Epithelial cell of umbilical artery (primary cell): ENCODE results near the gene OR51B6. TPM values are rescaled to one million over a fixed set of nuclear protein-coding genes. Genes with fewer than 3 reads are reported as not detected.

ENCODE experiments used
- total RNA-seq: library from RNA; depleted of rRNA; stranded (reverse); fragments of >200 nt; gene quantifications from 2 replicates; pipeline ENCODE4 v1.2.3, GENCODE V29; 2014

Gene OR51B6, protein sequence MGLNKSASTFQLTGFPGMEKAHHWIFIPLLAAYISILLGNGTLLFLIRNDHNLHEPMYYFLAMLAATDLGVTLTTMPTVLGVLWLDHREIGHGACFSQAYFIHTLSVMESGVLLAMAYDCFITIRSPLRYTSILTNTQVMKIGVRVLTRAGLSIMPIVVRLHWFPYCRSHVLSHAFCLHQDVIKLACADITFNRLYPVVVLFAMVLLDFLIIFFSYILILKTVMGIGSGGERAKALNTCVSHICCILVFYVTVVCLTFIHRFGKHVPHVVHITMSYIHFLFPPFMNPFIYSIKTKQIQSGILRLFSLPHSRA
- total RNA-seq = not detected in 2 replicates

DNA sequence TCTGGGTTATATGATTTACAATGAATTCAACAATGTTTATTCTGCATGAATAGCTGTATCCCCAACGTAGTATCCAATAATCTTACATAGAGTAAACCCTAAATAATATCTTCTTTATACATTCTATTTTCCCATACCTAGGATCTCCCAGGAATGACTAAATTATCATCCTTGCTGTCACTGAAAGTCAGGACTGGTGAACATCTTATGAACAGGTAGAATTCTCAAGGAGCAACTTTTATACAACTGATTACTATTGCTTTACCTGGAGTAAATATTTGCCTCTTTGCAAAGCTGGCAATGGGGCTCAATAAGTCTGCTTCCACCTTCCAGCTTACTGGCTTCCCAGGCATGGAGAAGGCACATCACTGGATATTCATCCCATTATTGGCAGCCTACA lies at the start of gene OR51B6:
Gene OR51B6 (plus strand): TSS at position 301 of the 400 bp plus-strand sequence. CDS start 0 bp downstream, at position 301.

GRCh38 chr11:5301846-5302245 lies 49.5 kb upstream of the OR51B6 start, which contains the start of gene OR51B4:
Gene OR51B4 (minus strand): TSS chr11:5301946. CDS start chr11:5301946, 0 bp downstream.

DNA sequence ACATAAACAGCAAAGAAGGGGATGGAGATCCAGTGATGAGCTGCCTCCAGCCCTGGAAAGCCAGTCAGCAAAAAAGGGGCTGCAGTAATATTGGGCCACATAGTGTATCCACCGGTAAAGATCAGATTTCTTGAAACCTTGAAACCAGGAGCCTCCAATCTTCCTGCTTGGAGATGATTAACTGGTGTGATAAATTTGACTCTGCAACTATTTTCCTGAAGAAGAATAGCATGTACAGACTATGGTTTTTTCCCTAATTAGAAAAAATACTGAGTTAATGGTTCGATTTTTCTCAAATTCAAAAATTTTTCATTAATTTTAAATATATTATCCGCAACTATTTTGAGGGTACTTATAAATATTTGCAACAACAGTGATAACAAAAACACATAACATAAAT lies 27.1 kb upstream of the OR51B6 start, which contains the start of gene OR51B2:
Gene OR51B2 (minus strand): TSS at position 101 of the 400 bp plus-strand sequence. CDS start 0 bp downstream, at position 101.

DNA sequence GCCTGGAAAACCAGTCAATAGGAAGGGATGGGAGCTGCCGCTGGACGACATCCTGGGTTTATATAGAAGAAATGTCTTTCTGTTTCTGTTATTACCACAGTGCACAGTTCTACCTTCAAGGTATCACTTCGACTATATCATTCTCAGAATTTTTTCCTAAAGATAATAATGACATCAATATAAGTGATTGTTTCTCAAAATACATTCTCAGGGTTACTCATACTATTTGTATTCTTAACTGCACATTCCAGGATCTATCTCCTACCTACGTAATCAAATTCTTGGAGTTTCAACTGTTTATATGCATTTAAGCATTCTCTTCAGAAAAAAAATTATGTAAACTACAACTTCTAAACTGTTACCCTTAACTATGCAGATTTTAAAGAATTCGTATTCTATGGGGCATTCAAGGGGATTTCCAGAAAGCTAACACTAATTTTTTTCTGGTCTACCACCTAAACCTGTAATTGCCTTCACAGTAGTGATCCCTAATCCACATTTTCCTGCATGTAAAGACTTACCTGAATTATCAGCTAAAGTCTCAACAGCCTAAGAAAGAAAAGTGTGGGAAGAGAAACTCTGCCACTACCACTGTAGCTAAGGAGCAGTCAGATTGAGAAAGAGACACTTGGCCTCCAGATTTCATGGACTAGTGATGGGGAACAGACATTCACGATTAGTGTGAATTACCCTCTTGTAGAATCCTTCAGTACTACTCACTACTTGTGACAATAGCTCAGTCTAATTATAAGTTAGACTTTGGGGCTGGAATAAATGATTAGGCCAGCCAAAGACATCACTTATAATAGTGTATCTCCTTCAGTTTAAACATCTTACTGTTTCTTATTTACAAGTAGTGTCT lies 7.6 kb upstream of the OR51B6 start, which contains the start of gene OR51B5:
Gene OR51B5 (minus strand): TSS at position 51 of the 862 bp plus-strand sequence. CDS start 0 bp downstream, at position 51.

GRCh38 chr11:5383576-5383975 lies 32.3 kb downstream of the OR51B6 start, which contains the start of gene OR51M1:
Gene OR51M1 (plus strand): TSS chr11:5383812. CDS start chr11:5389399, 5,587 bp downstream.

Other genes with a start within 250 kb of the OR51B6 start
- not detected in 2 replicates for gene OR52A5, start 213.2 kb upstream of the OR51B6 start, total RNA-seq
- not detected in 2 replicates for gene OR52A1, start 196.8 kb upstream of the OR51B6 start, total RNA-seq
- gene OR51V1, start 150.8 kb upstream of the OR51B6 start, total RNA-seq = not detected in 2 replicates
- gene HBB, start 124.4 kb upstream of the OR51B6 start, total RNA-seq = not detected in 2 replicates
- not detected in 2 replicates for gene HBD, start 117.0 kb upstream of the OR51B6 start, total RNA-seq
- gene HBG1, start 101.7 kb upstream of the OR51B6 start, total RNA-seq = not detected in 2 replicates
- gene HBG2, start 96.7 kb upstream of the OR51B6 start, total RNA-seq = not detected in 2 replicates
- not detected in 2 replicates for gene HBE1, start 81.6 kb upstream of the OR51B6 start, total RNA-seq
- not detected in 2 replicates for gene OR51B4, start 49.6 kb upstream of the OR51B6 start, total RNA-seq
- gene OR51B2, start 27.2 kb upstream of the OR51B6 start, total RNA-seq = not detected in 2 replicates
- gene OR51B5, start 8.0 kb upstream of the OR51B6 start, total RNA-seq = not detected in 2 replicates
- gene OR51M1, start 32.3 kb downstream of the OR51B6 start, total RNA-seq = not detected in 2 replicates
- gene OR51Q1, start 70.6 kb downstream of the OR51B6 start, total RNA-seq = not detected in 2 replicates
- not detected in 2 replicates for gene OR51I1, start 90.0 kb downstream of the OR51B6 start, total RNA-seq
- gene OR51I2, start 97.8 kb downstream of the OR51B6 start, total RNA-seq = not detected in 2 replicates
- gene OR52D1, start 137.2 kb downstream of the OR51B6 start, total RNA-seq = not detected in 2 replicates
- not detected in 2 replicates for gene UBQLN3, start 158.4 kb downstream of the OR51B6 start, total RNA-seq
- not detected in 2 replicates for gene UBQLNL, start 165.2 kb downstream of the OR51B6 start, total RNA-seq
- not detected in 2 replicates for gene OR52H1, start 197.0 kb downstream of the OR51B6 start, total RNA-seq
- not detected in 2 replicates for gene OR52B6, start 229.4 kb downstream of the OR51B6 start, total RNA-seq
- gene TRIM6, start 245.1 kb downstream of the OR51B6 start, total RNA-seq = 0.97 and 2.4 TPM in 2 replicates